ENCODE results near the gene RELL1.
"Not testable (repeated sequence)": the region's sequence is repeated elsewhere in the genome, so short reads cannot be mapped to it uniquely, and the experiment has no call there.

The RELL1 gene

DNA sequence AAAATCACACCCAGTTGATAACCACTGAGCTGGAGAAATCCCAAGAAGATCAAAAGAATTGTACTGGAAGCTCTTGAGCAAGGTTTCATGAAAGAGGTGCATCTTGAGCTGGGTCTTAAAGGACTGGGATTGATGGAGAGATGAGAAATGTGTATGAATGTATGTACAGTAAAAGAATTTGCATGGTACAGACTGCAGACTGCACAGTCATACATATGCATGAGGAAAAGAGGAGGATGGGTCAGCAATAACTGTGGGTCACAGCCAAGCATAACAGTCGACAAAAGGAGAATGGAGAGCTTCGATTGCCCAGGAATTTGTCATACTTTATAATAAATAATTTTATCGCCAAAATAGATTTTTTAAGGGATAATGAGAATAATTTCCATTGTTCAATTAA is 4.8 kb upstream of the RELL1 start:
- no peak for DNase-seq

DNA sequence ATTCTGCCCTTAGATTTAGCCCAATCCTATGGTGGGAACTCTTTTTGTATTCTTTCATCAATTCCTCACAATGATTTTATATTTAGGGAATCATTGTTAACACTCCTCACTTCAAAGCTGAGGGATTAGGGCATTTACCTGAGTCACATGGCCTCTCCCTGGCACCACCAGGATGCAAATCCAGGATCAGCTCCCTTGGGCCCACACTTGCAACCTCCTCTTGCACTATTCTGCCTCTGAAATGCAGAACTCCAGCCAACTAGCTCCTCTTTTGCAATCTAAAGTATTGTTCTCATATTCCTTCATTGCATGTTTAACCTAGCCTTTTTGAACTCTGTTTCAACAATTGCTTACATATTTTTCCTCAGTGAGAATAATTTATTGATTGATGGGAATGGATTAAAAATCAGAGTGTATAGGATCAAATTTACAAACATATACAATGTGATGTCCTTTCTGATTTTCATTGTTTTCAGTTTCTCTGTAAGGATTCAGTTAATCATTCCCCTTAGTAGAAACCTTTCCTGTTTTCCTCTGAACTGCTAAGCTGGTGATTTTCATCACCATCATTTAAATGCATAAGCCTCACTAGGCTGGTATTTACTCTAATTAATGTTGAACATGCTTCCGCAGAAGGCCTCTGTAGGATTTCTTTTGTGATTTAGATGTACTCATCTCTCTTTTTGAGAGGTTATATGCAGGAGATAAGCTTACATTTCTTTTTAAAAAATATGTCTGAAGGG is 3.3 kb upstream of the RELL1 start:
- no peak for DNase-seq

DNA sequence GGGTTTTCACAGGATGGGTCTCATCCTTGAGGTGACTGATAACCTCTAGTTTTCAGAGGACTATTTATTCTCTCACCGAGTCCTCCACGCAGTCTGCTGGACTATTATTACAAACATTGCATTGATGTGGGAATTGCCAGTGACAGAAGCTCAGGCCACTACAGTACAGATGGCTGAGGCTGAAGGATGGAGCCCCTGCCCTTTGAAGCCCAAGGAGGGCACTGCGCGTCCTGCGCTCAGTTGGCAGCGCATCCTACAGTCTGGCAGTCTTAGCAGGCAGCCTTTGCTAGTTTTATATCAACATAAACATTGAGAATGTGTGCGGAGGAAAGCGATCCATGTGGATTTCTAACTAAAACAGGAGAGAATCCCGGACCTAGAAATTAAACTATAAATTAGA is 1.5 kb upstream of the RELL1 start:
- no peak for DNase-seq

DNA sequence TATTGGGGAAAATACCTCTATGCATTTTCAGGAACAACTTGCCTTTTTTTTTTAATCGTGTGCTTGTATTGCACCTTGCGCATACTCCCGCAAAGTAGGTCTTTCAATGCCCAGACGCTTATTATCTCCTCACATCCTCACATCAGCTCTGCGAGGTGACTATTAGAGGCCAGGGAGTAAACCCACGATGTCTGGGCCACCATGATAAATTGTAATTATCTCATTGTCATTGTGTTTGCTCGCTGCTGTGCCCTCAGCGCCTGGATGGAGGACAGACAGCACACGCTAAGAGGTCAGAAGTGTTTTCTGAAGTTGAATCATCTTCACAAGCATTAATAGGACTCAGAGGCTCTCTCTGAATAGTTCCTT is 1.0 kb upstream of the RELL1 start:
- DNase-seq = no peak

DNA sequence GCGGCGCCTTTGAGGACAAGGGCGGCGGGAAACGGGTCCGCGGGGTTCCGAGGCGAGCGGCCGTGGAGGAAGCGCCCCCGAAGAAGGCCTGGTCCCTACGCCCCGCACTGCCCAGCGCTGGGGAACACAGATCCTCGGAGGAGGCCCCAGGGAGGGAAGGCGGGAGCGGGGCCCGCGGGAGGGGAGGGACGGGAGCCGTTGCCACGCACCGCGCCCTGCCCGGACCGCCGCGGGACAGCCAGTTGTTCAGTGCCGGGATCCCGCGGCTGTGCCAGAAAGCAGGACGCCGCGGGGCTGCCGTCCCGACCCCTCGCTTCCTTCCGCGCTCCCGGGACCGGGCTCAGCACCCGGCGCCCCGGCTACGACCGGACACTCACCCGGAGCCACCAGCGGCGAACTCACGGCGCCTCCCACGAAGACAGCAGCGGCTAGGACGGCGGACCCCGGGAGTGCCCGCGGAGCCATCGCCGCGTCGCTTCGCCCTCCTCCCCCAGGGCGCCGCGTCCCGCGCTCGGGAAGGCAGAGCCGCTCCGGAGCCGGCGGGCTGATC is 278 bp downstream of the RELL1 start:
- DNase-seq = no peak

DNA sequence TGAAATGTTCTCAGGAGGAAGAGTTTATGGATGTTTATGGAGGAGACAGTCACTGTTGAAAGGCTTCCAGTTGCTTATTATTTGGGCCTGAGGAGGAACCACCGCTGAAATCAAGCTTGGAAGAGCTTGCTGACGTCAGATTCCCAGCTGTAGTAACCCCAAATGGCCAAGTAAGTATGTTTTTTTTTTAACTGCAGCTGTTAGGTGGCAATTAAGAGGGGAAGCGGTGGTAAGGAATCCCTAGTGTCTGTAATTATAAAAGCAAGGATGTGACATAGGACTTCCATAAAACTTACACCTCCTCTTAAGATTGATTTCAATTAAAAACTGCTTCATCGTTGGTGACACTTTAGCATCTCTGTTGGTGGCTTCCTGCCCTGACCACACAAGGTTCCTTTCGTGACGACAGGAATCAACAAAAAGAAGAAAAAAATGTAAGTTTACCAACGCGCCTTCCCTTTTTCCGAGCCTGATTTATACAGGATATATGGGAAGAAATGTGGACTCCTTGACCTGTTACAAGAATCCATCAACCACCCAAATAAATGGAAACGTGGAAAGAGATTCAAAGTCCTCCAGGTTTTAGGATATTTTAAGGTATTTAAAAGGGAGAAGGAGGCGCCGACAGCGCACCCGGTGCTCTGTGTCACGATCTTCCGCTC is 884 bp downstream of the RELL1 start:
- no peak for DNase-seq

DNA sequence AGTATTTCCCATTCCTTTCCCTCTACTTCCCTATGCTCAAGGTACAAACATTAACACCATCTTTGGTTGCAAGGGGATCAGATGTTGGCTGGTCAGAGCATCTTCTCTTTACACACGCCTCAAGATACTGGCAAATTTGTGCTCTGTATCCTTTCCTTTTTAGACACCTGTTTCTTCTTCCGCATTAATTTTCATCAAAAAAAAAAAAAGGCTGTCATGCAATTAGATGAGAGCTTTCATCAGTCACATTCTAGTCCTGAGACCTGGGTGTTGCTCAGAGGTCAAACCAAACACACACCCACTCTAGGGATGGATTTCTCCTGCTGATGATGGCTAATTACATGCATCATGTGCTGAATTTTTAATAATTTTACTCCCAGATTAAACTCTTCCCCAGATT is 2.0 kb downstream of the RELL1 start:
- DNase-seq = no peak

DNA sequence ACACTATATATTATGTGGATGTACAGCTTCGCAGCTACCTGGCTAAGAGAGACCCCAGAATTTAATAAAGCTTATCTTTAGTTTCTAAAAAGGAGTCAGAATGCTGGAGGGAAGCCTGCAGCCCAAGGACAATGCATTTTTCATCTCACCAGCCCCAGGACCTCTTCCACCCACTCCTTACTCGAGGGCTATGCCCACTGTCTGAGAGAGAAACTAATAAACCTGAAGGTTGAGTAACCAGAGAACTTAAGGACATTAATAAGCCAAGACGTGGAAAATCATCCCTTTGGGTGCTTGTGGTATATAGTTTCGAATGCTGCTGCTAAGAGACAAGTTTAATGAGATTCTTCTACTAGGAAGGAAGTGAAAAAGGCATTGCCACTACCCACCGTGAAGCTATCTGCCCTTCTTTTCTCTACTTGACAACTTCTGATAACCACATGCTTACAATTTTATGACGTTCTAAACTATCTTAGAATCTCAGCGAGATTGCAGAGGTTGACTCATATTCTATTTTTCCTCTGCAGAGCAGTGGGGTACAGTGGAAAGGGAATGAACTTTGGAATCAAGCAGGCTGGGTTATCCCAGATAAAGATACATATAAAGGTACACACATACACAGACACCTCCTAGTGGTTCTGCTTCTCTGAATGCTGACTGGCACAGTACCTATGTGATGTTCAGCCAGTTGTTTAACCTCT is 3.3 kb downstream of the RELL1 start:
- no peak for DNase-seq

DNA sequence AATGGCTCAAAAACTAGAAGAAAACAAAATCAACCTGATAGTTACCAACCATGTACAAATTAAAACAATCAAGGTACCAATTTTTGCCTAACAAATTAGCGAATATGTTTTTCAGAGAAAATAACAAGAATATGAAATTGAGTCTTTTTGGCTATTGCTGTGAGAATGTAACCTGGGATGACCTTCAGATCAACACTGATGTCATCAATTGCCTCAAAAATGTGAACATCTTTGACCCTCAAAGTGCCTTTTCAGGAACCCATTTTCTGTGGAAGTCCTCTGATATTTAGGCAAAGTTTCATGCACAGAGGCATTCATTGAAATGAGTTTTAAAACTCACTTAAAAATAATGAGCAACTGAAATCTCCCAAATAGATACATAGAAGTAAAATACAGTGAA is 6.1 kb downstream of the RELL1 start:
- no peak for DNase-seq

DNA sequence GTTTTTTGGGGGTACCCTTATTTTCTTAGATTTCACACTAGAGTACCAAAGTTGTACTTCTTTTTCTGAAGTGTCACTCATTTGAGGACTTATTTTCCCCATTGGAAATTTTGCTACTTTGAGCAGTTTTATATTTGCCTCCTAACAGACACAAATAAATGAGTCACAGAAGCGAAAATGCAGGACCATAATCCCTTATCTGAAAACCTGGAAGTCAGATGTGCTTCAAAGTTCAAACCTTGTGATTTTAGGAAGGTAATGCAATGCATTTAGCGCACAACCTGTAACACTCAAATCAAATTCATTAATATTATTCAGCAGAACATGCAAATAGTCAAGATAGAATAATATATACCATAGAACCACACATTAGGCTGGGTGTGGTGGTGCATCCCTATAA is 6.9 kb downstream of the RELL1 start:
- no peak for DNase-seq

DNA sequence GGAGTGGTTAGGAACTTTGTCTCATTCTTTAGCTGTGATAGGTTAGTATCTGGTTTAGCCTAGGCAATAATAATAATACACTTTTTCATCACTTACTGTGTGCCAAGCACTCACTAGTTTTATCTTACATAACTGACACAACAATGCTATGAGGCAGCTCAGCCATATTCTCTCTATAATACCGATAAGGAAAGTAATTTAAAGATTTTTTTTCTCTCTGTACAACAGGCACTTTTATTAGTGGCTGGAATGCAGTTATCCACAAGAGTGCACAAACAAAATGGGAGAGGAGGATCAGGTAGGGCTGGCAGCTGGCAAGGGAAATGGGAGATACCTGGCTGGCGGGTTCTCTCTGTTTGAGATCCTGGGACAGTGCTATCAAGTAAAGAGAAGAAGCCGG is 7.6 kb downstream of the RELL1 start:
- no peak for DNase-seq

DNA sequence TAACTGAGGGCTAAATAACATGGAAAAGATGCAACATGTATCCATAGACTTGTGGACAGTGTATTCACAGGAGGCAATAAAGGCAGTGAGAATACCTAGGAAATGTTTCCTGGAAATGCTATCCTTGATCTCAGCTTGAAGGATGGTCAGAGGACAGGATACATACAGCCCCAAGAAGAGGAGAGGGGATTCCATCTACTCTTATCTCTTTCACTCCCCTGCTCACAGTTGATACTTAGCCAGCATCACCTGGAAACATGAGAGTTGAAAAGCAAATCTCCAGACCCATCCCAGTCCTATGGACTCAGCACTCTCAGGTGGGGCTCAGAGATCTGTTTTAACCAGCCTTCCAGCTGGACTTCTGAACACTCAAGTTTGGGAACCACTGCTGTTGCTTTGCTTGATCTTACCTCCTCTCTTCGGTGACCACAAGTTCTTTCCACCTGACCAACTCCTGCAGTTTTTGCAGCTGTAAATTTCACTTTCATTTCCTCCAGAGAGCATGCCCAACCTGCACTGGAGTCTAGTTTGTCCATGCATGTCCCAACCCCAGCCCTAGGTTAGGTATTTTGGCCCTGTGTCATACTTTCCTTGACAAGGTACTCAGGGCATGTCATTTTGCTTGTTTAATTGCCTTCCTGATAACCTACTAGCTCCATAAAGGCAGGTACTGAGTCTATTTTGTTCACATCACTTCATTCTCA is 10.4 kb downstream of the RELL1 start:
- no peak for DNase-seq

DNA sequence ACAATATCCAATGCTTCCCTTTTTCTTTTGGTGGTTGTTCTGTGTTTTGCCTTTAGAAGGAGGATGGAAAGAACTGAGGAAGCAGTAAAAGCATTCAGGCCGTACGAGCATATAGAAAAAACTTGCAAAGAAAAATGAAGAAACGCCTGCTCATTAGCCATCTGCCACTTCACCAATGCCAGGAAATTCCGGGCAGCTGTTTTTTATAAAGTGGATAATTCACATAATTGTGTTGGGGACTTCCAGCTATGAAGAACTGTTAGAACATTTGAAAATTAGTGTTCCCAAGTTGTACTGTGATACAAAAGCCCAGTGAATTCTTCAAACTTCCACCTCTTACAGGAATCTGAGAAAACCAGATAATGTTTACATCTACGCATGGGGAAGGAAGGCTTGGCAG is 11.7 kb downstream of the RELL1 start:
- no peak for DNase-seq

DNA sequence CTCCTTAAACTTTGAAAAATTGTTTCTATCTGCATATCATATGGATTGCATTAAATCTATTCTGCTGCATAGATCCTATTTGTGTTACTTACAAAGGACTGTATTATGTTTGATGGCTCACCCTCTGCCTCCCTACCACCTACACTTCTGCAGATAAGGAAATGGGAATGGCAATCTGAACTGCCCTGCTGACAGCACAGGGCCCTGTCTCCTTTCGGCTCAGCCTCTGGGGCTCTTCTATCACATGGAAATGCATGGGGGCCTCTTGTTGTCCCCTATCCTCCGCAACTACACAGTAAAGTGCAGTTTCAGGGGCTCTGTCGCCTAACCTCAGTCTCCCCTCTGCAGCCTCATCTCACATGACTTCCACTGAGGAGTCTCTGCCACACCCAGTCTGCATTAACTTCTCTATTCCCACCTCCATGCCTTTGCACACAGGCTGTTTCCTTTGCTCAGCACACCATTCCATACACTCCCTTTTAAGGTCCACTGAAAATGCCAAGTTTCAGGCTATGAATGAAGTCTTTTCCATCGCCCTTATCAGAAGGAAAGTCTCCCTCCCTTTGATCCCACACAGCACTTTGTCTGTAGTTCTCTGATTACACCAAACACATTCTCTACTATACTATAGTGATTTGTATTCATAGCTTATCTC is 12.5 kb downstream of the RELL1 start:
- no peak for DNase-seq

DNA sequence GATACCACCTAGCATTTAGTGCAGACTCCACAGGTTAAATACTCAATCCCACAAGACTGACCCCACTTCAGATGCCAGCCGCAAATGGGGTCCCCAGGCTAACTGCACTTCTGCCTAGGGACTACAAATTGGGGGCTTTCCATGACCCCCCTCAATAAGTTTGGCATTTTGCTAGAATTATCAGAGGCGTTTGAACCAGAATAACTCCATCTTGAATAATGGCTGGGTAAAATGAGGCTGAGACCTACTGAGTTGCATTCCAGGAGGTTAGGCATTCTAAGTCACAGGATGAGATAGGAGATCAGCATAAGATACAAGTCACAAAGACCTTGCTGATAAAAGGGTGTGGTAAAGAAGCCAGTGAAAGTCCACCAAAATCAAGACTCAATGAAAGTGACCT is 15.1 kb downstream of the RELL1 start:
- DNase-seq = no peak

DNA sequence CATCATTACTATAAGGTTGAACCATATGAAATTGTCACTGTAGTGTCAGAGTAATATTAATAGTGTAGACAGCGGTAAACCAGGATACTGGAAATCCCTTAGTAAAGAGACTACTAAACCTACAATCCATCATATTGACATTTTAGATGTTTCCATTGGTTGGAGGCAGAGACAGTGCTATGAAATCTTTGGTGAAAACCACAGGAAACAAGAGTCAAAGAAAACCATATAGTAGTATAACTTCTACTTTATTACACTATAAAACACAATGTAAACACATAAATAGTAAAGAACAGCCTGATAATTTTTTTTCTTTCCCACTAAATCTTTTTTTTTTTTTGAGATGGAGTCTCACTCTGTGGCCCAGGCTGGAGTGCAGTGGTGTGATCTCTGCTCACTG is 15.9 kb downstream of the RELL1 start:
- DNase-seq = no peak

DNA sequence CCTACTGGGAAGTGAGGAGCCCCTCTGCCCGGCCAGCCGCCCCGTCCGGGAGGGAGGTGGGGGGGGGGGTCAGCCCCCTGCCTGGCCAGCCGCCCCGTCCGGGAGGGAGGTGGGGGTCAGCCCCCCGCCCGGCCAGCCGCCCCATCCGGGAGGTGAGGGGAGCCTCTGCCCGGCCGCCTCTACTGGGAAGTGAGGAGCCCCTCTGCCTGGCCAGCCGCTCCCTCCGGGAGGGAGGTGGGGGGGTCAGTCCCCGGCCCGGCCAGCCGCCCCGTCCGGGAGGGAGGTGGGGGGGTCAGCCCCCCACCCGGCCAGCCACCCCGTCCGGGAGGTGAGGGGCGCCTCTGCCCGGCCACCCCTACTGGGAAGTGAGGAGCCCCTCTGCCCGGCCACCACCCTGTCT is 17.1 kb downstream of the RELL1 start:
- not testable (repeated sequence) for DNase-seq

DNA sequence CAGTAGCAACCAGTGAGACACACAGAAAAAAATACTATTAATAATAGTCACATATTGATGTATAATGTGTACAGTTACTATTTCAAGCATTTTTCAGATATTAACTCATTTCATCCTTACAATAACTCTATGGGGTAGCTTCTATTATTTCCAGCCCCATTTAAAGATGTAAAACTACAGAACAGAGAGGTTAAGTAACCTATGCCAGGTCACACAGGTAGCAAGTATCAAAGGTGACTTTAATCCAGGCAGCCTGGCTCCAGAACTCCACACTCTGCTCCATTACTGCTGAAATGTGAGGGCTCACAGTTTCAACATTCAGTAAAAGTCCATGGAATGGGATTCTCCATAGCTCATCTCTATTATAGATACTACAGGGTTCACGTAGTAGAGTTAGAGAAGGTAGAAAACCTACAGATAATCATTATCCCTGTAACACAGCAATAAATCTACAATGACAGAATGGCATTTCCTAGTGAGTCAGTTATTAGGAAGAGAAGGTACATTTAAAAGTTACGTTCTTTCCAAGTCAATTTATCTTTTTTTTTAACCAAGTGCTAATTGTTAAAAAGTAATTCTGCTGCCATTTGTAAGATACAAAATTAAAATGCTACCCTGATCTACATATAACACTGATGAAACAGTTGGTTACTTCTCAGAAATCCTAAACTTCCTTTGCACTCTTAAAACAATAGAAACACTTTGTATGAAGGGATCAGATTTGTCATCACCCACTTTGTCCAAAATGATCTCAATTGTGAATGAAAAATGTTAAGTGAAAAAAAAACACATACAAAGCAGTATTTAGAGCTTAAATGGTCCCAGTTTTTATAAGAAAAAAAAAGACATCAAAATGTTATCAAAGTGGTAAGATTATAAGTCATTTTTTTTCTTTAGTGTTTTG is 18.7 kb downstream of the RELL1 start:
- DNase-seq = no peak

DNA sequence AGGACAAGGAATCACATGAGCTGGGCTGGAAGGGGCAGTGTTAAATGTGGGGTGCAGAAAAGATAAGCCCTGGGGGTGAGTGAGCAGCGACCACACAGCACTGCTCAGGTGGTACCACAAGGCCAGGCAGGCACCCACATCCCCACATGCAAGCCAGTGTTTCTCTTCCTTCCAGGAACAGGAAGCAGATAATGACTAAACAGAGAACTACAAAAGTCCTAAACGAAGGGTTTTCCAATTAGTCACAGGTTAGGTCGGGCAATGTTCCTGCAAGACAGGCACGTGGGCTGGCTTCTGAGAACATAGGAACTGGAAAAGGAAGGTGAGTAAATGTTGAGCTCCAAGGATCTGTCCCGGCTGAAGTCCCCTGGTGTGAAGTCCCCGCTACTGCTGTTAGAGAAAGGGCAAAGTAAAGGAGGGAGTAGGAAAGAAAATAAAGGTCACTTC is 19.5 kb downstream of the RELL1 start:
- DNase-seq = peak; percentile 62

DNA sequence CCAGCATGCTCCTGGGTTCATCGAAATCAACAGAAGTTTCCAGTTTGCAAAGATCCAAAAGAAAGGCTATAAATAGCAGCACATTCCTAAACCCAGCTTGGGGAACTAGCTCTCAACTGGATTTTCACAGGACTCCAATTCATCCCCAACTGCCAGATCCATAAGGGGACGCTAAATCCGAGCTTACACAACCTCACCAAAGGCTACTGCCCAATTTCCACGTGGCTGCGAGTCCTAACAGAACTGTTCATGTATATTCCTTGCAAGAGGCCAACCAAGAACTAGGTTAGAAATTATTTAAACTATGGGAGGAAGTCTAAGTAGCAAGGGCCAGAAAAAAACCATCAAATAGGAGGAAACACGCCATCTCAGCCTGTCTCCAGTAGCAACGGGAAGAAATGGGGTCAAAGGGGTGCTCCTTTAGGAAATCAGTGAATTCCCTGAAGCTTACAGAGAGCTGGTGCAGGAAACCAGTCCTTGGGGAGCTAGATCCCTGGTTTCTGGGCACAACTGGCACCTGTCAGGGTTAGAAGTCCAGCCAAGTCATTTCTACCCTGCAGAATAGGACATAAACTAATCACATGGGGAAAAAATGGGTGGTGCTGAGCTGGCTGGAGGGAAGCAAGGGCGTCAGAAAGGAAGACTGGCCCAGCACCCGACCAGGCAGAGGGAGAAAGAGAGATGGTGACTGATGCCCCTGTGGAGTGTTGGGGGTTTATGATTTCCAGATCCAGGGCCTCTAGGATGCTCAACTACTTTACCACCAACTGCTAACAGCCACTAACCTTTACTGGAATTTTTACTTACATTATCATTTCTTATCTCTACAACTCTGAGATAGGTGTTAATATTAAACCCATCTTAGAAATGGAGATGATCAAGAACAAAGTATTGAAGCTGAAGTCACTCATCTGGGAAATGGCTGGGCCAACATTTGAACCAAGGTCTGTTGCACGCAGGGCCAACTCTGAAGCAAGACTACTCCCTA is 20.5 kb downstream of the RELL1 start:
- no peak for DNase-seq

All from activated CD8-positive, alpha-beta memory T cell treated with anti-CD3 and anti-CD28 coated beads for 24 hours (primary cell).